Smooth muscle cell (in vitro differentiated cells): ENCODE results near the gene SIDT2. TPM values are rescaled to one million over a fixed set of nuclear protein-coding genes. Genes with fewer than 3 reads are reported as not detected.

Experiments used
- DNase-seq: peaks from one replicate; lab custom pipeline; 2025; ENCODE audit not compliant: unreplicated experiment; lab: John Stamatoyannopoulos, UW
- H2AFZ ChIP-seq: fragments of 200-600 bp; sonication (generic); 2 replicates; pipeline ENCODE4 v1.6.0; 2016; ENCODE audit warnings: antibody characterized with exemption, low read depth, mild to moderate bottlenecking
- H3F3A ChIP-seq: fragments of 200-600 bp; sonication (generic); 2 replicates; pipeline ENCODE4 v1.6.0; 2017; ENCODE audit warnings: antibody characterized with exemption, low read depth
- H3K27ac ChIP-seq: fragments of 200-600 bp; sonication (generic); 2 replicates; pipeline ENCODE4 v1.5.1; 2016; ENCODE audit warnings: low read depth, mild to moderate bottlenecking
- H3K27me3 ChIP-seq: fragments of 200-600 bp; sonication (generic); 2 replicates; pipeline ENCODE4 v1.6.1; 2016; ENCODE audit warnings: low read depth, mild to moderate bottlenecking
- H3K36me3 ChIP-seq: fragments of 200-600 bp; sonication (generic); 2 replicates; pipeline ENCODE4 v1.5.1; 2016; ENCODE audit warnings: low read depth
- H3K4me1 ChIP-seq: fragments of 200-600 bp; sonication (generic); 2 replicates; pipeline ENCODE4 v1.5.1; 2016; ENCODE audit warnings: low read depth
- H3K4me2 ChIP-seq: fragments of 200-600 bp; sonication (generic); 2 replicates; pipeline ENCODE4 v1.6.0; 2016; ENCODE audit warnings: mild to moderate bottlenecking
- H3K4me3 ChIP-seq: fragments of 200-600 bp; sonication (generic); 2 replicates; pipeline ENCODE4 v1.5.1; 2016; ENCODE audit warnings: mild to moderate bottlenecking
- H3K79me2 ChIP-seq: fragments of 200-600 bp; sonication (generic); 2 replicates; pipeline ENCODE4 v1.6.0; 2016; ENCODE audit warnings: low read depth, mild to moderate bottlenecking
- H3K9ac ChIP-seq: fragments of 200-600 bp; sonication (generic); 2 replicates; pipeline ENCODE4 v1.6.0; 2016; ENCODE audit warnings: low read depth
- H3K9me3 ChIP-seq: fragments of 200-600 bp; sonication (generic); replicated peaks from 2 replicates; pipeline ENCODE4 v1.5.1; 2016; ENCODE audit warnings: low read depth
- H4K20me1 ChIP-seq: fragments of 200-600 bp; sonication (generic); 2 replicates; pipeline ENCODE4 v1.6.0; 2016; ENCODE audit warnings: low read depth
- CTCF ChIP-seq: fragments of 200-600 bp; sonication (generic); IDR thresholded peaks from 2 replicates; pipeline ENCODE4 v1.5.1; 2017; ENCODE audit warnings: borderline replicate concordance, mild to moderate bottlenecking, antibody characterized with exemption; ENCODE audit not compliant: insufficient read depth, poor library complexity, severe bottlenecking
- WGBS: methylation state at CpG from one replicate; pipeline ENCODE4 v1.1.7; 2016; ENCODE audit warnings: low lambda C conversion rate; 5-methylcytosine and 5-hydroxymethylcytosine counted together
- polyA plus RNA-seq: library from polyadenylated mRNA; unstranded; fragments of >200 nt; fragmentation: Nextera tagmentation; extraction: Ambion mirVana; gene quantifications from 2 replicates; pipeline ENCODE4 v1.2.1, GENCODE V29; 2016
- total RNA-seq: library from RNA; depleted of rRNA; stranded (reverse); fragments of >200 nt; gene quantifications from 2 replicates; pipeline ENCODE4 v1.2.3, GENCODE V29; 2014

Gene SIDT2
- total and polyA plus RNA-seq, 2 experiments from 2014 or later, result 11.6 to 35.0 TPM

GRCh38 chr11:117145393-117145761 is 33.2 kb upstream of the SIDT2 start:
- Histone ChIP-seq H2AFZ (no peak overlapping the region), H3K4me1 (peaks cover 19% of the 10 kb centered on the region), H3F3A (peaks cover 16% of the 10 kb centered on the region), H3K4me2 (peak overlapping the region; percentile 88), H4K20me1 (peaks cover 58% of the 10 kb centered on the region), H3K9ac (peak overlapping the region; percentile 74), H3K36me3 (no peaks in the 10 kb centered on the region), H3K27ac (peak overlapping the region; percentile 82), H3K79me2 (peaks cover 62% of the 10 kb centered on the region), H3K9me3 (no peaks in the 10 kb centered on the region), H3K27me3 (no peaks in the 10 kb centered on the region), H3K4me3 (peak overlapping the region; percentile 93)
- 7% methylated on average over 5 of the region's 5 CpGs for WGBS
- no peak for TF ChIP-seq CTCF
- DNase-seq, result no peak

GRCh38 chr11:117146521-117146920 is 32.0 kb upstream of the SIDT2 start:
- H3K4me3 ChIP-seq, result peak overlapping the region; percentile 93
- 31% methylated on average over 10 of the region's 10 CpGs for WGBS
- H3K9ac ChIP-seq, result peak overlapping the region; percentile 74
- peak overlapping the region; percentile 82 for H3K27ac ChIP-seq
- no peaks in the 10 kb centered on the region for H3K36me3 ChIP-seq
- H3K79me2 ChIP-seq, result peaks cover 74% of the 10 kb centered on the region
- no peak for DNase-seq
- H3K9me3 ChIP-seq, result no peaks in the 10 kb centered on the region
- no peak overlapping the region for H2AFZ ChIP-seq
- no peak for TF ChIP-seq CTCF
- peaks cover 69% of the 10 kb centered on the region for H4K20me1 ChIP-seq
- no peaks in the 10 kb centered on the region for H3K27me3 ChIP-seq
- H3K4me1 ChIP-seq, result peaks cover 19% of the 10 kb centered on the region
- H3K4me2 ChIP-seq, result peak overlapping the region; percentile 88
- peaks cover 17% of the 10 kb centered on the region for H3F3A ChIP-seq

DNA sequence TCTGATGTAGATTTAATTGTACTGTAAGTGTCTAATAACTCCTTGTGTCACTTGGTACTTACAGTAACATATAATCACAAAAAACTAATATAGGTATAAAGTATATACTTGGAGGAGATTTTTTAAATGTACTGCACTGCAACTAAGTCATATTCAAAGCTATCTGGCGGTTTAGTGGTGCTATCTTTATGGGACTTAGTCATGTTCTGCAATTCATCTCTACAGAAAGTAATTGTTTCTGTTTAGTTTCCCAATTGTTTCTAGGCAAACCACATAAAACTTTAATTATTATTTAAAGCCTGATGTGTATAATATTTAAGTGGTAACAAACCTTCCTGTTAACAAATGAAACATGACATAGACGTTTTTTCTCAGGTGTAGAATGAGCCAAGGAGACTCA is 26.5 kb upstream of the SIDT2 start:
- no peak for TF ChIP-seq CTCF
- Histone ChIP-seq H2AFZ (no peak overlapping the region), H3K27me3 (no peaks in the 10 kb centered on the region), H3K36me3 (no peaks in the 10 kb centered on the region), H3F3A (peaks cover 10% of the 10 kb centered on the region), H3K9ac (no peak overlapping the region), H4K20me1 (peaks cover 100% of the 10 kb centered on the region), H3K27ac (peak overlapping the region; percentile 46), H3K4me2 (no peak overlapping the region), H3K9me3 (no peaks in the 10 kb centered on the region), H3K4me3 (no peak overlapping the region), H3K79me2 (peaks cover 100% of the 10 kb centered on the region), H3K4me1 (no peaks in the 10 kb centered on the region)
- DNase-seq, result no peak
- WGBS, result 35% methylated on average over 2 of the region's 2 CpGs

DNA sequence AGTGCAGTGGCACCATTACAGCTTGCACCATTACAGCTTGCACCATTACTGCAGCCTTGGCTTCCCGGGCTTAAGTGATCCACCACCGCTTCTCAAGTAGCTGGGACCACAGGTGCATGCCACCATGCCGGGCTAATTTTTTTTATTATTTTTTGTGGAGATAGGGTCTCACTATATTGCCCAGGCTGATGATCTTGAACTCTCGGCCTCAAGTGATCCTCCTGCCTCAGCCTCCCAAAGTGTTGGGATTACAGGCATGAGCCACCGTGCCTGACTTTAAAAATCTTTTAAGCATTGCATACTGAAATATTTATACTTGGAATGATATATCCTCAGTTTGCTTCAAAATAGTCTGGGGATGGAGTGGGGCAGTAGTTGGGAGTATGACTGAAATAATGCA is 24.1 kb upstream of the SIDT2 start:
- H3K9ac ChIP-seq, result no peak overlapping the region
- H3K27me3 ChIP-seq, result no peaks in the 10 kb centered on the region
- no peak for TF ChIP-seq CTCF
- H2AFZ ChIP-seq, result no peak overlapping the region
- no peak for DNase-seq
- over 99% methylated on average over 5 of the region's 5 CpGs for WGBS
- peaks cover 100% of the 10 kb centered on the region for H4K20me1 ChIP-seq
- H3F3A ChIP-seq, result peaks cover 10% of the 10 kb centered on the region
- H3K4me3 ChIP-seq, result no peak overlapping the region
- no peak overlapping the region for H3K4me2 ChIP-seq
- no peaks in the 10 kb centered on the region for H3K9me3 ChIP-seq
- H3K27ac ChIP-seq, result no peak overlapping the region
- no peaks in the 10 kb centered on the region for H3K4me1 ChIP-seq
- H3K79me2 ChIP-seq, result peaks cover 100% of the 10 kb centered on the region
- H3K36me3 ChIP-seq, result no peaks in the 10 kb centered on the region
